Coronary artery (tissue), 2 donors: ENCODE results near the gene ATAD3B.
"Not testable (repeated sequence)": the region's sequence is repeated elsewhere in the genome, so short reads cannot be mapped to it uniquely, and the experiment has no call there.

ENCODE experiments used
- DNase-seq: peaks from one replicate; pipeline ENCODE4 v3.0.0-alpha.2; 2017; ENCODE audit warnings: low spot score
- H3K27ac ChIP-seq, 2 donors: fragments of 200-600 bp; sonication (generic); one replicate each; pipeline ENCODE4 v1.5.1; 2016 to 2019
- H3K4me3 ChIP-seq: fragments of 200-600 bp; sonication (generic); 2 replicates; pipeline ENCODE4 v1.5.1; 2016; ENCODE audit warnings: mild to moderate bottlenecking, moderate library complexity
- CTCF ChIP-seq: fragments of 200-600 bp; sonication (generic); IDR thresholded peaks from one replicate; pipeline ENCODE4 v1.5.1; 2019; ENCODE audit warnings: antibody characterized with exemption

The ATAD3B gene

GRCh38 chr1:1483714-1484113, 12.1 kb downstream of the ATAD3B start:
- no peak for TF ChIP-seq CTCF
- no peak for DNase-seq
- no peak overlapping the region for H3K27ac ChIP-seq
- no peak overlapping the region for H3K4me3 ChIP-seq

GRCh38 chr1:1484976-1485750, 13.6 kb downstream of the ATAD3B start:
- not testable (repeated sequence) for H3K4me3 ChIP-seq, H3K27ac ChIP-seq, DNase-seq

GRCh38 chr1:1485755-1486317, 14.3 kb downstream of the ATAD3B start:
- not testable (repeated sequence) for H3K4me3 ChIP-seq, DNase-seq, H3K27ac ChIP-seq

- Histone ChIP-seq H3K4me3 (no peak overlapping the region), H3K27ac (no peak overlapping the region)
- TF ChIP-seq CTCF = no peak
- no peak for DNase-seq
Observed at GRCh38 chr1:1487701-1488100, 16.1 kb downstream of the ATAD3B start.

GRCh38 chr1:1489231-1489630, 17.7 kb downstream of the ATAD3B start:
- H3K27ac ChIP-seq = no peak overlapping the region
- H3K4me3 ChIP-seq = no peak overlapping the region
- DNase-seq = no peak
- no peak for TF ChIP-seq CTCF

- Histone ChIP-seq H3K27ac (no peak overlapping the region), H3K4me3 (no peak overlapping the region)
- DNase-seq = no peak
- TF ChIP-seq CTCF = no peak
Observed at GRCh38 chr1:1489861-1490260, 18.3 kb downstream of the ATAD3B start.

- Histone ChIP-seq H3K27ac (no peak overlapping the region), H3K4me3 (no peak overlapping the region)
- DNase-seq = no peak
- no peak for TF ChIP-seq CTCF
Observed at GRCh38 chr1:1490633-1491230, 19.2 kb downstream of the ATAD3B start.

GRCh38 chr1:1491601-1492000, 20.0 kb downstream of the ATAD3B start:
- H3K27ac ChIP-seq = no peak overlapping the region
- no peak for DNase-seq
- no peak overlapping the region for H3K4me3 ChIP-seq
- TF ChIP-seq CTCF = no peak

GRCh38 chr1:1494311-1494710, 22.7 kb downstream of the ATAD3B start:
- H3K4me3 ChIP-seq, H3K27ac ChIP-seq, DNase-seq: not testable (repeated sequence)

GRCh38 chr1:1495461-1495975, 24.0 kb downstream of the ATAD3B start:
- H3K27ac ChIP-seq, DNase-seq, H3K4me3 ChIP-seq: not testable (repeated sequence)
